ENCODE data around the gene ZNF598.
A peak's percentile ranks its signal among the peaks of the same experiment; 100 is the strongest.

ZNF598 gene

DNA sequence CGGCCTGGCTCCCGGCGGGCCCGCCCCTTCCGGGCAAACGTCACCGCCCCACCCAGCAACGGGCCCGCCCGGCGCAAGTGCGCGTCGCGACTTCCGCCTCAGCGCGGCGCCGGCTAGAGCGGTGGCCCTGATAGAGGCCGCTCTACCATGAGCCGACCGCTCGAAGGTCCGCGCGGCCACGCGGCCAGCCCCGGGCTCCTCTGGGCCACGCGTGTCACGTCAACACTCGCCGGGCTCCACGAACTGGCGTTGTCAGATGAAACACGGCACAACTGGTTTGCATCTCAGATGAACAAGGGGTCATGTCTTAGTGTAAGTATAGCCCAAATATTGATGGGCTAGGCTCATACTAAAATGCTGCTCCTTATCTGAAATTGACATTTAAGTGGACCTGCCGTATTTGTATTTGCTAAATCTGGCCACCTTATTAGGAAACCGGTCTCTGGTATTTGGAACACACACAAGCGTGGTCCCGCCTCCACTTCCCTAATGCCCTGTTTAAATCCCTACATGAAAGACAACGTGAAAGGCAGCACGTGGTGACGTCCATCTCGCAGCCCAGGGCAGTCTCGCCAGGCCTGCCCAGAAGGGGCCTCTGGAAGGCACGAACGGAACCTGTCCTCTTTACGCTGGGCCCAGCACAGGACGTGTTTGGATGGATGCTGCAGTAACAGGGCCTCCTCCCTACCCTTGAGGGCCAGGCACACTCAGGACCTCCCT lies at the start of gene ZNF598:
TSS of gene ZNF598 (minus strand) at position 31 of the 720 bp plus-strand sequence.
- peaks cover 48% of the 10 kb centered on the region for H3K4me1 Mint-ChIP-seq (ENCODE audit: low read depth)
- peak within 1 kb of the TSS; percentile 92 for H3K27ac Mint-ChIP-seq
- intact Hi-C loops (cut with micrococcal nuclease), result no loop called here
- H3K27me3 Mint-ChIP-seq, result peaks cover 2% of the 10 kb centered on the region
- H3K9me3 Mint-ChIP-seq, result no peaks in the 10 kb centered on the region
- peaks cover 33% of the 10 kb centered on the region for H3K36me3 Mint-ChIP-seq (ENCODE audit: low read depth)
- H3K4me3 Mint-ChIP-seq, result peak within 1 kb of the TSS; percentile 81

DNA sequence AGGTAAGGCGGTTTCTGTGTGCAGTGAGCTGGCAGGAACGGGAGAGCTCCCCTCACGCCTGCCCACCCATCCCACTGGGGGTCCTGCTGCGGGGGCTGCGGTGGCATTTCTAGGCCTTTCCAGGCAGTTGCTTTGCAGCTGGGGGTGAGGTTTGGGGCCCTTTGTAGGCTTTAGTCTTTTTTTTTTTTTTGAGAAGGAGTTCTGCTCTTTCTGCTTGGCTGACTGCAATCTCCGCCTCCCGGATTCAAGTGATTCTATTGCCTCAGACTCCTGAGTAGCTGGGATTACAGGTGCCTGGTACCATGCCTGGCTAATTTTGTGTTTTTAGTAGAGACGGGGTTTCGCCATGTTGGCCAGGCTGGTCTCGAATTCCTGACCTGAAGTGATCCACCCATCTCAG lies 49.3 kb upstream of the ZNF598 start:
- Mint-ChIP-seq H3K27ac (no peak overlapping the region), H3K27me3 (no peaks in the 10 kb centered on the region), H3K4me3 (no peak overlapping the region), H3K36me3 (ENCODE audit: low read depth) (peaks cover 95% of the 10 kb centered on the region), H3K9me3 (no peaks in the 10 kb centered on the region), H3K4me1 (ENCODE audit: low read depth) (no peaks in the 10 kb centered on the region)
- intact Hi-C loops (cut with micrococcal nuclease), result no loop called here

DNA sequence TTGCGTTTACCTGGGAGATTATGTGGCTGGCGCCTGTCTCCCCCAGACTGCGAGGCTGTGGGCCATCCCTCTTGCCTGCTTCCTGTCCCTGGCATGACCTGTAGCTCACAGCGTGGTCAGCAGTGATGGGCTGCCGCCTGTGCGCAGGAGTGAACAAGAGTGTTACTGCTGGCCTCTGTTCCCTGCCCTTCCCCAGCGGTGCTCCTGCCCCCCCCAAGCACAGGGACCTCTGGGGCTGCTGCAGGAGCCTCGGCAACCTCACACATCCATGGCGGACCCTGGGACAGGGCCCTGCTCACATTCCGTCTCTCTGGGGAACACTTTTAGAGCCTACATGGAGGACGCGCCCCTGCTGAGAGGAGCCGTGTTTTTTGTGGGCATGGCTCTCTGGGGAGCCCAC lies 48.8 kb upstream of the ZNF598 start:
- Mint-ChIP-seq H3K4me1 (ENCODE audit: low read depth) (no peaks in the 10 kb centered on the region), H3K9me3 (no peaks in the 10 kb centered on the region), H3K27ac (no peak overlapping the region), H3K4me3 (no peak overlapping the region), H3K27me3 (no peaks in the 10 kb centered on the region), H3K36me3 (ENCODE audit: low read depth) (peaks cover 95% of the 10 kb centered on the region)
- intact Hi-C loops (cut with micrococcal nuclease), result no loop called here

DNA sequence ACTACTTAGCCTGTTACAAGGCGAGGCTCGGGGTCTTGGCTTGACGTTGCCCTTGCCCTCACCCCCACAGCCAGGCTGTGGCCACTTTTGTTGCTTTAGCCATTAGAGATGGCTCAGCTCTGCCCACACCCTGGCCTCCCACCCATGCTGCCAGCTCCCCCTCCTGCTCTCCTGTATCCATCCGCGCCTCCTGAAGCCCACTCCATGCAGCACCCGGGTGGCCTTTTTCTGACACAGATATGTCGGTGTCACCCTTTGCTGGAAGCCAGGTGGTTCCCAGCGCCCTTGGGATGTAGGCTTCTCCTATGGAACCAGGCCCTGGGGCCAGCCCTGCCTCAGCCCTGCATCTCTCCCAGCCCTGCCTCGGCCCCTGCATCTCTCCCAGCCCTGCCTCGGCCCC lies 47.8 kb upstream of the ZNF598 start:
- Mint-ChIP-seq H3K4me1 (ENCODE audit: low read depth) (no peaks in the 10 kb centered on the region), H3K36me3 (ENCODE audit: low read depth) (peaks cover 95% of the 10 kb centered on the region), H3K4me3 (no peak overlapping the region), H3K27ac (no peak overlapping the region), H3K27me3 (no peaks in the 10 kb centered on the region), H3K9me3 (no peaks in the 10 kb centered on the region)
- intact Hi-C loops (cut with micrococcal nuclease), result no loop called here

DNA sequence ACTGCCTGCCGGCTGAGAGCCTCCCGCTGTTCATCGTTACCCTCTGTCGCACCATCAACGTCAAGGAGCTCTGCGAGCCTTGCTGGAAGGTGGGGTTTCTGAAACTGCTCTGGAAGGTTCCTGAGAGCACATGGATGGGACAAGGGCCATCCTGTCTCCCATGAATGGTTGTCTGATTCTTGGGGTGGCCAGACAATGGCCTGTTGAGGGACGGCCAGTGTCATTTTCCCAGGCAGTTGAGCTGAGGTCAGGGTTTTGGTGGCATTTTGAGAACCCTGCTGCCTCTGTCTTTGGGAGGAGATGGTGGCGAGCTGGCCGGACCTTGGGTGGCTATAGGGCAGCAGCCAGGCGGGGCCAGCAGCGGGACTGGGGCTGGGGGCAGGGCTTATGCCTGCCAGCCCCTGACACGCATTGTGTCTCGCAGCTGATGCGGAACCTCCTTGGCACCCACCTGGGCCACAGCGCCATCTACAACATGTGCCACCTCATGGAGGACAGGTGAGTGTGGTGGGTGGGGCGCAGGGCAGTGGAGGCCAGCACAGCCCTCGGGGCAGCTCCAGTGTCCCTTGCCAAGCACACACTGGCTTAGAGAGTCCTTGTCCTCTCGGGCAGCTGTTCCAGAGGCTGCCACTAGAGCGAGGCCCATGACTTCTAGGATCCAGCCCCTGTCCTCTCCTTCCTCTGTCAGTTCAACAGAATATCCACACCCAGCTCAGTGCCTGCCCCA lies 47.2 kb upstream of the ZNF598 start:
- Mint-ChIP-seq H3K27me3 (no peaks in the 10 kb centered on the region), H3K4me3 (no peak overlapping the region), H3K9me3 (no peaks in the 10 kb centered on the region), H3K27ac (no peak overlapping the region), H3K36me3 (ENCODE audit: low read depth) (peaks cover 95% of the 10 kb centered on the region), H3K4me1 (ENCODE audit: low read depth) (no peaks in the 10 kb centered on the region)
- intact Hi-C loops (cut with micrococcal nuclease), result no loop called here

DNA sequence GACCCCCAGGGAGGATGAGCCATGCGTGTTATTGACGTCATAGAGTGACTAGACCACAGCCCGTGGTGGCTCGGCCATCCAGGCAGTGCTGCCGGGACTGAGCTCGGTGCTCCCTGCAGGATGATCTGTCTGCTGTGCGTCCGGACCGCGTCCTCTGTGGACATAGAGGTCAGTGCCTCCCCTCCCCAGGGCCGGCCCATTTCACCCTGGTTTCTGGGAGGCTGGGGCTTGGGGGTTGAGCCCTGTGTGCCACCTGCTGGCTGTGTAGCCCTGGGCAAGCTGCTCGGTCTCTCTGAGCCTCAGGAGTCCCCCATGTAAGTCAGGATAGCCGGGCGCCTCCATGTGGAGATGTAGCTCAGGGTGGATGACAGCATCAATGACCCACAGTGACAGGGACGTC lies 46.5 kb upstream of the ZNF598 start:
- Mint-ChIP-seq H3K9me3 (no peaks in the 10 kb centered on the region), H3K27ac (no peak overlapping the region), H3K4me1 (ENCODE audit: low read depth) (no peaks in the 10 kb centered on the region), H3K36me3 (ENCODE audit: low read depth) (peaks cover 95% of the 10 kb centered on the region), H3K4me3 (no peak overlapping the region), H3K27me3 (no peaks in the 10 kb centered on the region)
- intact Hi-C loops (cut with micrococcal nuclease), result no loop called here

DNA sequence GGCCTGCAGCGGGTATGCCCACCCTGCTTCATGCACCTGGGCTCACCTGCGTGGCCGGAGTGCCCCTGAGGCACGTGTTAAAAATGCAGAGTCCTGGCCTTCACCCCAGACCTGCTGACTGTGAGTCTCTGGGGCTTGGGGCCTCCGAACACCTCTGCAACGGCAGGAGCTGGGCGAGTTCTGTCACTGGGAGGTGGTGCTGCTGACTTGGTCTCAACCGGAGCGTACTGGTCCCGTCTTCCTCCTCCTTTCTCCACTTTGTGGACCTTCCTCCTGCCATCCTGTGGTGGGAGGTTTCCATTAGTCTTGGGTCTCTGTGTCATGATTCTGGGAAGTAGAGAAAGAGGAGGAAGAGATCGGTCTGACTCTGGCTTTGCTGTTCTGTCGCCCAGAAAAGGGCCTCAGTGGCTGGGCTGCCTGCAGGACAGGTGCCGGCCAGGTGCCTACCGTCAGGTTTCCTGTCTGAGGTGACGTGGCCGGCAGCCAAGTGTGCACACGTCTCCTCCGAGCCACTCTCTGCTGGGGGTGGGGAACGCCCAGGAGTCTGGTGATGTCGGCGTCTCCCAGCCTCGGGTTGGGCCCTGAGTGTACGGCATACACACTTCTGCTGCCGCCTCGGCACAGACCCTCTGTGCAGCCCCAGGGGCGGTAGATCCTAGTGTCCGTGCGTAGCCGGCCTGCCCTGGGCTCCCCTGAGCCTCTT lies 45.1 kb upstream of the ZNF598 start:
- no peaks in the 10 kb centered on the region for H3K4me1 Mint-ChIP-seq (ENCODE audit: low read depth)
- no peak overlapping the region for H3K27ac Mint-ChIP-seq
- no peaks in the 10 kb centered on the region for H3K27me3 Mint-ChIP-seq
- intact Hi-C loops (cut with micrococcal nuclease), result no loop called here
- H3K36me3 Mint-ChIP-seq (ENCODE audit: low read depth), result peaks cover 95% of the 10 kb centered on the region
- no peaks in the 10 kb centered on the region for H3K9me3 Mint-ChIP-seq
- no peak overlapping the region for H3K4me3 Mint-ChIP-seq

DNA sequence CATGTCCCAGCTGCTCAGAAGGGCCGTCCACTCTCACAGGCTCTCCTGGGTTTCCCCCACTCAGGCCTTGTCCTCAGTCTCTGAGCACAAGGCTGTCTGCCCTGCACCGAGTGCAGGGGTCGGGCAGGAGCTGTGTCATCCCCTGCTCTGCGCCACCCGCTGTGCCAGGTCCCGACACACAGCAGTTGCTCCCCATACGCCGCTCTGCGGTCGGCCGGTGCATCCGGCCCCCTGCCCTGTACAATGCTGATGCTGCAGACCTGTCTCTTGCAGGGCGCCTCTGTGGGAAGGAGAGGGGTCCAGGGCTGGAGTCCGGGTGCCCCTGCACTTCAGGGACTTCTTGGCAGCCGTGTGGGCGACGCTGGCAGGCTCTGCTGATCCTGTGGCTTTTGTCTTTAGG lies 44.3 kb upstream of the ZNF598 start:
- no peak overlapping the region for H3K27ac Mint-ChIP-seq
- intact Hi-C loops (cut with micrococcal nuclease), result no loop called here
- no peak overlapping the region for H3K4me3 Mint-ChIP-seq
- H3K9me3 Mint-ChIP-seq, result no peaks in the 10 kb centered on the region
- H3K27me3 Mint-ChIP-seq, result no peaks in the 10 kb centered on the region
- H3K36me3 Mint-ChIP-seq (ENCODE audit: low read depth), result peaks cover 97% of the 10 kb centered on the region
- no peaks in the 10 kb centered on the region for H3K4me1 Mint-ChIP-seq (ENCODE audit: low read depth)

DNA sequence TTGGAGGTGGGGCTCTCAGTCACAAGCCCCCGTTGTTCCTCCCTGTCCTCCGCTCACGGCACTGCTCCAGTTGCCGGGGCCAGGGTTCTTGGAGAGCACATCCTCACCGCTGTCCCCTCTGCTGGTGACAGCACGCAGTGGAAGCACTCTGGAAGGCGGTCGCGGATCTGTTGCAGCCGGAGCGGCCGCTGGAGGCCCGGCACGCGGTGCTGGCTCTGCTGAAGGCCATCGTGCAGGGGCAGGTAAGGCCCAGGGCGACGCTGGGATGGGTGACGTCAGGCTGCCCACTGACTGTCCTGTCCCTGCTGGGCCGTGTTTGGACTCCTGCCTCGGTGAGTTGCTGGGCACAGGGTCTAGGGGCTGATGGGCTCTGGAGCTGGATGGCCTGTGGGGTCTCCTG lies 43.6 kb upstream of the ZNF598 start:
- intact Hi-C loops (cut with micrococcal nuclease), result no loop called here
- H3K9me3 Mint-ChIP-seq, result no peaks in the 10 kb centered on the region
- peaks cover 7% of the 10 kb centered on the region for H3K4me1 Mint-ChIP-seq (ENCODE audit: low read depth)
- H3K4me3 Mint-ChIP-seq, result no peak overlapping the region
- H3K27me3 Mint-ChIP-seq, result no peaks in the 10 kb centered on the region
- peaks cover 92% of the 10 kb centered on the region for H3K36me3 Mint-ChIP-seq (ENCODE audit: low read depth)
- no peak overlapping the region for H3K27ac Mint-ChIP-seq

DNA sequence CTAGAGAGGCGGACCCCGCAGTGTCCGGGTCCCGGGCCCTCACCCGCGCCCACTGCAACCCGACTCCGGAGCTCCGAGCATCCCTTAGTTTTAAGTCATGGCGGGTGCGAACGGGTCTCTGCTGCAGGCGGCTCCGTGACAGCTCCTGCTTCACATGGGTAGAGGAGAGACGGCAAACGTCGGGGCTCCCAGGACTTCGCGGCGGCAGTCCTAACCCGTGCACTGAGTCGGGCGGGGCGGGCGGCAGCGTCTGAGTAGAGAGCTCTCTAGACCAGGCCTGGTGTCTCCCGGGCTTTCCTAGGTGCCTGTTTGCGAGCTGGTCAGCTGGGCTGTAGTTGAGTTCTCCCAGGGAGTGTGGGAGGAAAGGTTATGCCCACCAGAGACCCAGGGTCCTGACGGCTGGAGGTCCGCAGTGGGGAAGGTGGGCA lies 38.5 kb upstream of the ZNF598 start:
- Mint-ChIP-seq H3K27ac (peak overlapping the region; percentile 81), H3K36me3 (ENCODE audit: low read depth) (peaks cover 55% of the 10 kb centered on the region), H3K4me1 (ENCODE audit: low read depth) (peaks cover 42% of the 10 kb centered on the region), H3K4me3 (peak overlapping the region; percentile 92), H3K27me3 (no peaks in the 10 kb centered on the region), H3K9me3 (no peaks in the 10 kb centered on the region)
- intact Hi-C loops (cut with micrococcal nuclease), result no loop called here

DNA sequence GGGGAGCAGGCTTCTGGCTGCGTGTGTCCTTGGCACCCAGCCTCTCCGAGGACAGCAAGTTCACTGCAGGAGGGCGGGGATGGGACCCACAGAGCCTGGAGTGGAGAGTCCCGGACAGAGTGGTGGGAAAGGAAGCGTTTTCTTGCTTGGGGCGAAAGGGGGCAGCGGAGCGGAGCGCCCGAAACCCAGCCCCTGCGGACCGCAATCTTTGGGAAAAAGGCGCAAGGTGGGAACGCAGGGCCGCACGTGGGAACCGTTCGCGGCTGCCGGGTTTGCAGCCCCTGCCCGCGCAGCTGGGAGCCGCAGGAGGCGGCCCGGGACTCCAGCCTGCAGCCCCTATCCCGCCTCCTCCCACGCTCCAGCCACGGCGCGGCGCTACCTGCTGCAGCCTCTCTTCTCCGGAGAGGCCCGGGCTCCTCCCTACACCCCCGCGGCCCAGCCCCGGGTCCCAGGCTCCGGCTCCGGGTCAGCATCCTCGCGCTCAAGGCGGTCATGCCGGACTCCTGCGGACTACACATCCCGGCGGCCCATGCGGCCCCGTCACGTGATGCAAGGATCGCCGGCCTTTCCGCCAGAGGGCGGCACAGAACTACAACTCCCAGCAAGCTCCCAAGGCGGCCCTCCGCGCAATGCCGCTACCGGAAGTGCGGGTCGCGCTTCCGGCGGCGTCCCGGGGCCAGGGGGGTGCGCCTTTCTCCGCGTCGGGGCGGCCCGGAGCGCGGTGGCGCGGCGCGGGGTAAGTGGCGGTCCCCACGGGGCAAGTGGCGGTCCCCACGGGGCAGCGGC lies 37.9 kb upstream of the ZNF598 start, which contains the start of the genes NTHL1 and TSC2:
TSS of gene NTHL1 (minus strand) at position 505 of the 786 bp plus-strand sequence. CDS start at position 494, 11 bp downstream.
TSS of gene TSC2 (plus strand) at position 656 of the 786 bp plus-strand sequence. CDS start 631 bp downstream, outside the sequence.
- Mint-ChIP-seq H3K36me3 (ENCODE audit: low read depth) (peaks cover 52% of the 10 kb centered on the region), H3K4me3 (peak within 1 kb of the TSS; percentile 92), H3K27ac (peak within 1 kb of the TSS; percentile 81), H3K9me3 (no peaks in the 10 kb centered on the region), H3K4me1 (ENCODE audit: low read depth) (peaks cover 46% of the 10 kb centered on the region), H3K27me3 (no peaks in the 10 kb centered on the region)
- intact Hi-C loops (cut with micrococcal nuclease), result no loop called here

DNA sequence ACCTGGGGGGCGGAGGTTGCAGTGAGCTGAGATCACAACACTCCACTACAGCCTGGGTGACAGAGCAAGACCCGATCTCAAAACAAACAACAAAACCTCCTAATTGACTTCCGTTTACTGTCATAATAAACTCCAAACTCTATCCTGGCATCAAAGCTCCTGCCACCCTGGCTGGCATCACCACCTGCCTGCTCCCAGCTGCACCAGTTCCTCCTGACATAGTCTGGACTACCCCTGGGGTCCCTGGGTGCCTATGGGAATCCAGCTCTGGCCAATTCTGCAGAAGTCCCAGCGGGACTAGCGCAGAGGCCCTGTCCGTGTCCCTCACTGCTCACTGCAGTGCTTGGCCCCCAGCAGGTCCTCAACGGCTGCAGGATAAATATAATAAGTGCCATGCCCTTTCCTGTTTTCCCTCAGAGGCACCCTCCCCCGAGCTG lies 37.3 kb upstream of the ZNF598 start:
- H3K4me1 Mint-ChIP-seq (ENCODE audit: low read depth), result peaks cover 46% of the 10 kb centered on the region
- H3K9me3 Mint-ChIP-seq, result no peaks in the 10 kb centered on the region
- H3K27ac Mint-ChIP-seq, result peak overlapping the region; percentile 81
- no peaks in the 10 kb centered on the region for H3K27me3 Mint-ChIP-seq
- H3K36me3 Mint-ChIP-seq (ENCODE audit: low read depth), result peaks cover 46% of the 10 kb centered on the region
- H3K4me3 Mint-ChIP-seq, result peak overlapping the region; percentile 92
- intact Hi-C loops (cut with micrococcal nuclease), result no loop called here
